Stimulated activated CD8-positive, alpha-beta memory T cell treated with anti-CD3 and anti-CD28 coated beads, Interleukin-15, amount 100 ng/mL, for 4 hours (primary cell): Measurements from ENCODE around the gene AMZ2.
"Not testable (repeated sequence)": the region's sequence is repeated elsewhere in the genome, so short reads cannot be mapped to it uniquely, and the experiment has no call there.

Source experiments
- DNase-seq, 2 donors: peaks; one replicate each; pipeline ENCODE4 v3.0.0-alpha.2; 2020; ENCODE audit warnings: low read depth in 2 of 2

Gene AMZ2

DNA sequence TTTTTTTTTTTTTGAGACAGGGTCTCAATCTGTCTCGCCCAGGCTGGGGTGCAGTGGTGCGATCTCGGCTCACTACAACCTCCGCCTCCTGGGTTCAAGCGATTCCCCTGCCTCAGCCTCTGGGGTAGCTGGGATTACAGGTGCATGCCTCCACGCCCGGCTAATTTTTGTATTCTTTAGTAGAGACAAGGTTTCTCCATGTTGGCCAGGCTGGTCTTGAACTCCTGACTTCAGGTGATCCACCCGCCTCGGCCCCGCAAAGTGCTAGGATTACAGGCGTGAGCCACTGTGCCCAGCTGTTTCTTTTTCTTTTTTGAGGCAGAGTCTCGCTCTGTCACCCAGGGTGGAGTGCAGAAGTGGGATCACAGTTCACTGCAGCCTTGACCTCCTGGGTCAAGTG lies 27.1 kb upstream of the AMZ2 start:
- DNase-seq: not testable (repeated sequence)

GRCh38 chr17:68221786-68222185 lies 26.1 kb upstream of the AMZ2 start:
- DNase-seq: no peak

DNA sequence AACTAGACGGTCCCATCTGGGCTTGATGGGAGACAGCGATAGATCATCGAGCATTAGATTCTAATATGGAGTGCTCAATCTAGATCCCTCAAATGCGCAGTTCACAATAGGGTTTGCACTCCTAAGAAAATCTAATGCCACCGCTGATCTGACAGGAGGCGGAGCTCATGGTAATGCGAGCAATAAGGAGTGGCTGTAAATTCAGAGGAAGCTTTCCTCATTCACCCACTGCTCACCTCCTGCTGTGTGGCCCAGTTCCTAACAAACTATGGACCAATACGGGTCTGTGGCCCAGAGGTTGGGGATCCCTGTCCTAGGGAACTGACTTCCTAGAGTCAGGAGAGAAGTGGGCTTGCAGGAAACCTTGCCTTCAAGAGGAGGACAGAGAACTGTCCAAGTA lies 25.2 kb upstream of the AMZ2 start:
- DNase-seq: no peak

DNA sequence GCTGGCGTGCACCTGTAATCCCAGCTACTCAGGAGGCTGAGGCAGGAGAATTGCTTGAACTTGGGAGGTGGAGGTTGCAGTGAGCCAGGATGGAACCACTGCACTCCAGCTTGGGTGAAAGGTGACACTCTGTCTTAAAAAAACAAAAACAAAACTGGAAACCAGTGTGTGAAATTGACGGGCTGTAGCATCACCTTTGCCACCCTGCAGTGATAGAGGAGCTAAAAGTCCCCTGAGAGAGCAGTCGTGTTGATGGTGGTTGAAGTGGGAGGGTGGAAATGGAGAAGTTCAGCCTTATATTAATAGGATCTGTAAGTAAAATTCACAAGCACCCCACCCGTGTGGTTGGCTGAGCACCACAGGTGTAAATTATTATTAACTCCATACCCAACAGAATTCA lies 22.8 kb upstream of the AMZ2 start:
- not testable (repeated sequence) for DNase-seq

GRCh38 chr17:68228039-68228680 lies 19.7 kb upstream of the AMZ2 start:
- not testable (repeated sequence) for DNase-seq

- no peak for DNase-seq
Observed at GRCh38 chr17:68228817-68229570, 18.8 kb upstream of the AMZ2 start.

- no peak for DNase-seq
Observed at GRCh38 chr17:68229619-68230018, 18.2 kb upstream of the AMZ2 start.

DNA sequence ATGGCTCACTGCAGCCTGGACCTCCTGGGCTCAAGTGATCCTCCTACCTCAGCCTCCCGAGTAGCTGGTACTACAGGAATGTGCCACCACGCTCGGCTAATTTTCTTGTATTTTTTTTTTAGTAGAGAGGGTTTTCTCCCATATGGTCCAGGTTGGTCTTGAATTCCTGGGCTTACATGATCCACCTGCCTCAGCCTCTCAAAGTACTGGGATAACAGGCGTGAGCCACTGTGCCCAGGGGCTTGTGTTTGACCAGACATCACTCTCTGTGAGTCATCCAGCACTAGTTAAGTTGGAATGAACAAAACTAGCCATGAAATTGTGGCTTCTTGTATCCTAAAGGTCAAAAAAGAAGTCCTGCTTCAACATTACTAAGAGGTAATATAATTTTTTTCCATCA lies 16.7 kb upstream of the AMZ2 start:
- not testable (repeated sequence) for DNase-seq

- no peak for DNase-seq
Observed at GRCh38 chr17:68231541-68231940, 16.3 kb upstream of the AMZ2 start.

DNA sequence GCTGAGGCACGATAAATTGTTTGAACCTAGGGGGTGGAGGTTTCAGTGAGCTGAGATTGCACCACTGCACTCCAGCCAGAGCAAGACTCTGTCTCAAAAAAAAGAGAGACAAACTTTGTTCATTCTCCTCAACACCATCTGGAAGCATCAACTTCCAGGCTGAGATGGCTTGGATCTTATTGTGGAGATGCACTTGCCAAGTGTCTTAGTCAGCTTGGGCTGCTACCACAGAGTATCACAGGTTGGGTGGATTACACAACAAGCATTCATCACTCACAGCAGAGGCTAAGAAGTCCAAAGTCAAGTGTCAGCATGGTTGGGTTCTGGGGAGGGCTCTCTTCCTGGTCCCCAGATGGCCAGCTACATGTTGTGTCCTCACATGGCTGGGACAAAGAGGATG lies 15.1 kb upstream of the AMZ2 start:
- DNase-seq: not testable (repeated sequence)

DNA sequence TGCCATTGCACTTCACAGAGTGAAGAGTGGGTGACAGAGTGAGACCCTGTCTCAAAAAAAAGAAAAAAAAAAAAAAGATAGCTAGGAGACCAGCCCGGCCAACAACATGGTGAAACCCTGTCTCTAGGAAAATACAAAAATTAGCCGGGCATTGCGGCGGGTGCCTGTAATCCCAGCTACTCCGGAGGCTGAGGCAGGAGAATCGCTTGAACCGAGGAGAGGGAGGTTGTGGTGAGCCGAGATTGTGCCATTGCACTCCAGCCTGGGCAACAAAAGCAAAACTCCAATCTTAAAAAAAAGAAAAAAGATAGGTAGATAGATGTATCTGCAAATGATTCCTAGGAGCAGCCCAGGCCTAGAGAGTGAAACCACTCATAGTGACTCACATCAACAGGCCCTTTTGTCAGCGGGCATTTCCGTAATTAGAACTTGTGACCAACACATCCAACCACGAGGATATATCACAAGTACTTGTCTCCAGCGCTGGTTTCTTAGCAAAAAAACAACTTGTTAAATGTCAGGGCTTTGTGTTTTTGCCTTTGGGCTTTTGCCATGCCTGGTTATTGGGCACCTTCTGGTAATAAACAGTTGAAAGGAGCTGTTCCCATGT lies 13.0 kb upstream of the AMZ2 start:
- DNase-seq: peak in 1 of 2 donors; percentile 48

GRCh38 chr17:68235336-68235791 lies 12.5 kb upstream of the AMZ2 start:
- DNase-seq: not testable (repeated sequence)

GRCh38 chr17:68237369-68238163 lies 10.3 kb upstream of the AMZ2 start:
- not testable (repeated sequence) for DNase-seq

GRCh38 chr17:68238164-68238870 lies 9.5 kb upstream of the AMZ2 start:
- no peak for DNase-seq

- no peak for DNase-seq
Observed at GRCh38 chr17:68238871-68239253, 9.0 kb upstream of the AMZ2 start.

DNA sequence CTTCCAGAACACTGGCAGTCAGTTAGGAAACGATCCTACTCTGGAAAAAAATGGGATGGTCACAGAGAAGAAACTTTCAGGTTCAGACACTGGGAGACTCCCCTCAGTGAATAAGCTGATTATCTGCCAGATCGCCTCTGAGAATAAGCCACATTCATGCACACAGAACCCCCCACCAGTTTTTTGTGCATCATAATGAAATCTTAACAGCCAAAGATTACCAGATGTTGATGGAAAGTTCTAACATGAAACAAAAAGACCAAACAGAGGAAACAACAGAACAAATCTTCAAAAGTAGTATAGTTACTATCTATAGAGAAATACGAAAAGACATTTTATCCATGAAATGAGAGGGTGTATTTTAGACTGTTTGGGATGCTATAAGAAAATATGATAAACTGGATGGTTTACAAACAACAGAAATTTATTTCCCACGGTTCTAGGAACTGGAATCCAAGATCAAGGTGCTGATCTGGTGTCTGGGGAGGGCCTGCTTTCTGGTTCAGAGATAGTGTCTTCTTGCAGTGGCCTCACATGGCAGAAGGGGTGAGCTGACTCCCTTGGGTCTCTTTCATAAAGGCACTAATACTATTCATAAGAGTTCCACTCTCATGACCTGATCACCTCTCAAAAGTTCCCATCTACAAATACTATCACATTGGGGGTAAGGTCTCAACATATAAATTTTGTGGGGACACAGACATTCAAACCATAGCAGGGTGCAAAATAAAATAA lies 8.0 kb upstream of the AMZ2 start:
- DNase-seq: no peak

- DNase-seq: no peak
Observed at GRCh38 chr17:68246271-68247028, 1.4 kb upstream of the AMZ2 start.

GRCh38 chr17:68248199-68248825 lies 469 bp downstream of the AMZ2 start:
- DNase-seq: no peak

GRCh38 chr17:68248891-68249290 lies 1.0 kb downstream of the AMZ2 start:
- DNase-seq: no peak

GRCh38 chr17:68249354-68249765 lies 1.5 kb downstream of the AMZ2 start:
- no peak for DNase-seq
